Motor neuron (in vitro differentiated cells): Measurements from ENCODE around the gene PARD3B. TPM values are rescaled to one million over a fixed set of nuclear protein-coding genes. Genes with fewer than 3 reads are reported as not detected.
A peak's percentile ranks its signal among the peaks of the same experiment; 100 is the strongest.

Source experiments
- ATAC-seq, 8 experiments: fragments of 200-7000 bp; cut with Tn5 transposase; replicated peaks in 6 of 8; 2 replicates each; pipeline ENCODE4 v1.8.0; 2021; ENCODE audit warnings: mild to moderate bottlenecking in 8 of 8, moderate library complexity in 8 of 8
- H3K27ac ChIP-seq, 2 donors: fragments of 250-450 bp; sonication (Bioruptor Pico); 2 replicates each; pipeline ENCODE4 v1.9.0; 2021; ENCODE audit warnings: antibody characterized with exemption in 2 of 2, mild to moderate bottlenecking in 2 of 2, moderate library complexity in 1 of 2
- H3K4me1 ChIP-seq, 2 donors: fragments of 250-450 bp; sonication (Bioruptor Pico); replicated peaks in 1 of 2; 2 replicates each; pipeline ENCODE4 v1.6.1; 2021; ENCODE audit warnings: antibody characterized with exemption in 2 of 2, mild to moderate bottlenecking in 2 of 2, moderate library complexity in 1 of 2
- H3K4me3 ChIP-seq, 5 donors: fragments of 250-450 bp; sonication (Bioruptor Pico); 2 replicates each; pipeline ENCODE4 v1.9.0; 2021; ENCODE audit warnings: antibody characterized with exemption in 5 of 5, mild to moderate bottlenecking in 5 of 5, moderate library complexity in 4 of 5
- WGBS, 10 experiments: fragments of 450-650 bp; shearing (Covaris generic); methylation state at CpG; one replicate each; pipeline ENCODE4 v1.0.0; 2022; 5-methylcytosine and 5-hydroxymethylcytosine counted together
- in situ Hi-C, 9 experiments: fragments of 400-800 bp; cut with MboI; loops; one replicate each; pipeline ENCODE4 v1.15.0; 2021; ENCODE audit warnings: low sequenced_read_pairs in 9 of 9, low pct_unique_long_range_greater_than_20kb in 2 of 9; ENCODE audit not compliant: unreplicated experiment in 9 of 9
- total RNA-seq, 8 experiments: library from RNA; unstranded; fragments of 300-600 nt; gene quantifications; 2 replicates each; pipeline versions ENCODE4 v1.2.3 to v1.2.4, GENCODE V29; 2022

PARD3B gene
- total RNA-seq, 8 experiments from 2014 or later = 3.1 to 24.3 (median 10.4) TPM

- Histone ChIP-seq H3K4me1 (no peaks in the 10 kb centered on the region), H3K27ac (no peak overlapping the region), H3K4me3 (no peak overlapping the region)
- in situ Hi-C loops = no loop called here
- ATAC-seq = no peak
- 67 to 100% (median 83%) methylated on average over 1 to 3 of the region's 3 CpGs; no CpG with 5 or more reads in 1 of the 10 experiments for WGBS, 10 experiments
Measured at GRCh38 chr2:205524656-205525055, 979.4 kb downstream of the PARD3B start.

- in situ Hi-C loops = no loop called here
- Histone ChIP-seq H3K27ac (no peak overlapping the region), H3K4me1 (peaks cover 8 to 24% of the 10 kb centered on the region in 2 donors), H3K4me3 (no peak overlapping the region)
- ATAC-seq = peak in 1 of 8 experiments; percentile 31
Measured at GRCh38 chr2:205527801-205528200, 982.5 kb downstream of the PARD3B start.

- in situ Hi-C loops = no loop called here
- peaks cover 8 to 30% of the 10 kb centered on the region in 2 donors for H3K4me1 ChIP-seq
- no peak overlapping the region for H3K4me3 ChIP-seq
- 36 to 100% (median 69%) methylated on average over 1 to 2 of the region's 2 CpGs for WGBS, 10 experiments
- H3K27ac ChIP-seq = no peak overlapping the region
- peak in 5 of 8 experiments; percentile 12 to 35 (median 20) for ATAC-seq
Measured at GRCh38 chr2:205531072-205531471, 985.8 kb downstream of the PARD3B start.

GRCh38 chr2:205531489-205532148 is 986.3 kb downstream of the PARD3B start:
- Histone ChIP-seq H3K4me1 (peaks cover 8 to 35% of the 10 kb centered on the region in 2 donors), H3K27ac (no peak overlapping the region), H3K4me3 (no peak overlapping the region)
- peak in 5 of 8 experiments; percentile 69 to 90 (median 85) for ATAC-seq
- 44 to 89% (median 72%) methylated on average over 4 to 9 of the region's 9 CpGs for whole genome bisulfite sequencing, 10 experiments
- in situ Hi-C loops = no loop called here

- no peak overlapping the region for H3K4me3 ChIP-seq
- no peak overlapping the region for H3K27ac ChIP-seq
- H3K4me1 ChIP-seq = peaks cover 8 to 46% of the 10 kb centered on the region in 2 donors
- in situ Hi-C loops = no loop called here
- WGBS, 10 experiments = 83 to 100% (median 91%) methylated on average over 1 to 2 of the region's 3 CpGs; no CpG with 5 or more reads in 6 of the 10 experiments
- ATAC-seq = no peak
Measured at GRCh38 chr2:205535001-205535400, 989.7 kb downstream of the PARD3B start.

GRCh38 chr2:205539603-205540002 is 994.3 kb downstream of the PARD3B start:
- peak in 2 of 8 experiments; percentile 39 to 41 for ATAC-seq
- WGBS, 10 experiments = 30 to 100% (median 75%) methylated on average over 1 to 4 of the region's 5 CpGs; no CpG with 5 or more reads in 3 of the 10 experiments

GRCh38 chr2:205540036-205540435 is 994.8 kb downstream of the PARD3B start:
- peaks cover 4 to 42% of the 10 kb centered on the region in 2 donors for H3K4me1 ChIP-seq
- ATAC-seq = no peak
- H3K27ac ChIP-seq = no peak overlapping the region
- 37 to 100% (median 89%) methylated on average over 1 to 5 of the region's 5 CpGs for WGBS, 10 experiments
- in situ Hi-C loops = no loop called here
- H3K4me3 ChIP-seq = no peak overlapping the region

More at GRCh38 chr2:205539603-205540002, 994.3 kb downstream of the PARD3B start:
- in situ Hi-C loops = no loop called here
- H3K4me1 ChIP-seq = peaks cover 4 to 38% of the 10 kb centered on the region in 2 donors
- no peak overlapping the region for H3K4me3 ChIP-seq
- no peak overlapping the region for H3K27ac ChIP-seq

GRCh38 chr2:205543262-205543843 is 998.1 kb downstream of the PARD3B start:
- Histone ChIP-seq H3K4me1 (peaks cover 4 to 29% of the 10 kb centered on the region in 2 donors), H3K4me3 (no peak overlapping the region), H3K27ac (no peak overlapping the region)
- no peak for ATAC-seq
- WGBS, 10 experiments = 50 to 100% (median 89%) methylated on average over 1 to 5 of the region's 5 CpGs; no CpG with 5 or more reads in 3 of the 10 experiments
- in situ Hi-C loops = no loop called here

GRCh38 chr2:205543937-205544702 is 998.8 kb downstream of the PARD3B start:
- H3K27ac ChIP-seq = no peak overlapping the region
- H3K4me1 ChIP-seq = peaks cover 4 to 29% of the 10 kb centered on the region in 2 donors
- H3K4me3 ChIP-seq = no peak overlapping the region
- peak in 7 of 8 experiments; percentile 70 to 97 (median 75) for ATAC-seq
- in situ Hi-C loops = no loop called here
- WGBS, 10 experiments = 50 to 85% (median 76%) methylated on average over 1 to 2 of the region's 2 CpGs; no CpG with 5 or more reads in 2 of the 10 experiments

- 68 to 100% (median 84%) methylated on average over 3 to 7 of the region's 7 CpGs for WGBS, 10 experiments
- H3K4me1 ChIP-seq = peaks cover 4 to 23% of the 10 kb centered on the region in 2 donors
- no peak overlapping the region for H3K4me3 ChIP-seq
- no peak overlapping the region for H3K27ac ChIP-seq
- no peak for ATAC-seq
- in situ Hi-C loops = no loop called here
Measured at GRCh38 chr2:205545971-205546816, 1000.9 kb downstream of the PARD3B start.

GRCh38 chr2:205555566-205556230 is 1010.4 kb downstream of the PARD3B start:
- 20 to 85% (median 58%) methylated on average over 1 to 9 of the region's 10 CpGs for WGBS, 10 experiments
- in situ Hi-C loops = no loop called here
- peaks cover 4 to 12% of the 10 kb centered on the region in 2 donors for H3K4me1 ChIP-seq
- H3K27ac ChIP-seq = no peak overlapping the region
- peak in 1 of 8 experiments; percentile 67 for ATAC-seq
- H3K4me3 ChIP-seq = no peak overlapping the region

- ATAC-seq = no peak
- H3K27ac ChIP-seq = no peak overlapping the region
- no peak overlapping the region for H3K4me3 ChIP-seq
- H3K4me1 ChIP-seq = peaks cover 4 to 12% of the 10 kb centered on the region in 2 donors
- in situ Hi-C loops = no loop called here
- WGBS, 10 experiments = 81 to 100% (median 86%) methylated on average over 1 to 5 of the region's 5 CpGs; no CpG with 5 or more reads in 2 of the 10 experiments
Measured at GRCh38 chr2:205556357-205556756, 1011.1 kb downstream of the PARD3B start.
